Mammary epithelial cell (primary cell): ENCODE results near the gene ADH1A.

Experiments used
- EZH2 ChIP-seq: IDR thresholded peaks from 2 replicates; pipeline ENCODE4 v1.6.1; 2012; ENCODE audit warnings: low read length, inconsistent platforms, borderline replicate concordance
- TF ChIP-seq, protein P1 (sequence below), 2 donors: IDR thresholded peaks in 1 of 2; conservative IDR thresholded peaks in 1 of 2; 2 replicates each; pipeline ENCODE4 v1.5.1; 2011 to 2012; ENCODE audit warnings: inconsistent platforms in 2 of 2, low read length in 2 of 2, mild to moderate bottlenecking in 2 of 2, control low read depth in 1 of 2, low read depth in 1 of 2; ENCODE audit not compliant: insufficient read depth in 1 of 2; ENCODE audit errors: extremely low read depth in 1 of 2

DNA sequence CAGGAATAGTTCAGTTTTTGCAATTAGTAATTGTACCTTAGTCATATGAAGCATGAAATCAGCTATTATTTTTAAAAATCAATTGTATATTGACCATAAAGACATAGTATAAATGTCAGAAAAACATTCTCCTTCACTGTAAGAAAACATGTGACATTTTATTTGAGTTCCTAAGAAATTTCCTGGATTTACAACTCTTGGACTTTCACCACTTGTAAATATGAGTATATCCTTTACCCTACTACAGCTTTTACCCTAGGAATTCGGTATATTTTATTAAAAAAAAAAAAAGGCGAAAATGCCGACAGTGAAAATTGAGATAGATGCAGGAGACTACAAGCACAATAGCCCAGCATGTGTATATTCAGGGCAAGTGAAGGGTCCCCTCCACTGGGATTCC, 14.9 kb downstream of the ADH1A start:
- TF ChIP-seq, protein P1, sequence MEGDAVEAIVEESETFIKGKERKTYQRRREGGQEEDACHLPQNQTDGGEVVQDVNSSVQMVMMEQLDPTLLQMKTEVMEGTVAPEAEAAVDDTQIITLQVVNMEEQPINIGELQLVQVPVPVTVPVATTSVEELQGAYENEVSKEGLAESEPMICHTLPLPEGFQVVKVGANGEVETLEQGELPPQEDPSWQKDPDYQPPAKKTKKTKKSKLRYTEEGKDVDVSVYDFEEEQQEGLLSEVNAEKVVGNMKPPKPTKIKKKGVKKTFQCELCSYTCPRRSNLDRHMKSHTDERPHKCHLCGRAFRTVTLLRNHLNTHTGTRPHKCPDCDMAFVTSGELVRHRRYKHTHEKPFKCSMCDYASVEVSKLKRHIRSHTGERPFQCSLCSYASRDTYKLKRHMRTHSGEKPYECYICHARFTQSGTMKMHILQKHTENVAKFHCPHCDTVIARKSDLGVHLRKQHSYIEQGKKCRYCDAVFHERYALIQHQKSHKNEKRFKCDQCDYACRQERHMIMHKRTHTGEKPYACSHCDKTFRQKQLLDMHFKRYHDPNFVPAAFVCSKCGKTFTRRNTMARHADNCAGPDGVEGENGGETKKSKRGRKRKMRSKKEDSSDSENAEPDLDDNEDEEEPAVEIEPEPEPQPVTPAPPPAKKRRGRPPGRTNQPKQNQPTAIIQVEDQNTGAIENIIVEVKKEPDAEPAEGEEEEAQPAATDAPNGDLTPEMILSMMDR (conservative IDR thresholded peaks at IDR 0.05 in 1 of 2, IDR thresholded peaks at IDR 0.05 in 1 of 2; ENCODE audit: extremely low read depth in 1 of 2, insufficient read depth in 1 of 2, low read depth in 1 of 2, low read length in 2 of 2) = no peak
- TF ChIP-seq EZH2 = no peak
